CD8-positive, alpha-beta memory T cell (primary cell): ENCODE data around the gene GNE. TPM values are rescaled to one million over a fixed set of nuclear protein-coding genes. Genes with fewer than 3 reads are reported as not detected.

Experiments
- CTCF ChIA-PET: fragments of 350-600 bp; sonication (Branson Sonifier 250); formaldehyde crosslinking; loops from one replicate; lab custom pipeline; 2021; ENCODE audit warnings: antibody characterized with exemption; lab: Charles Lee
- POLR2A ChIA-PET: fragments of 350-600 bp; sonication (Branson Sonifier 250); formaldehyde crosslinking; loops from one replicate; lab custom pipeline; 2021; ENCODE audit warnings: antibody characterized with exemption; lab: Charles Lee
- DNase-seq, 5 donors: peaks; one replicate each; pipeline versions ENCODE4 v3.0.0 to v3.0.0-alpha.2; 2020 to 2022; ENCODE audit warnings: mixed read lengths in 1 of 5
- H3K27ac ChIP-seq: one replicate; pipeline ENCODE4 v1.7.0; 2013; ENCODE audit warnings: low read depth, mild to moderate bottlenecking, low read length, moderate library complexity
- H3K27me3 ChIP-seq: 2 replicates; pipeline ENCODE4 v1.7.0; 2013; ENCODE audit warnings: low read length, mild to moderate bottlenecking; ENCODE audit not compliant: insufficient read depth, poor library complexity, severe bottlenecking
- H3K36me3 ChIP-seq: 2 replicates; pipeline ENCODE4 v1.7.0; 2013; ENCODE audit warnings: mild to moderate bottlenecking, low read length, moderate library complexity; ENCODE audit not compliant: insufficient read depth
- H3K4me1 ChIP-seq: 2 replicates; pipeline ENCODE4 v1.7.0; 2013; ENCODE audit warnings: mild to moderate bottlenecking, low read length, moderate library complexity; ENCODE audit not compliant: insufficient read depth
- H3K4me3 ChIP-seq: 2 replicates; pipeline ENCODE4 v1.7.0; 2013; ENCODE audit warnings: mild to moderate bottlenecking, low read length
- H3K9me3 ChIP-seq: 2 replicates; pipeline ENCODE4 v1.7.0; 2013; ENCODE audit warnings: mild to moderate bottlenecking, low read length
- H3K27ac Mint-ChIP-seq, 8 donors: one replicate each; pipeline ENCODE4 v1.8.0; 2020 to 2021; ENCODE audit warnings: mixed read lengths in 8 of 8, mild to moderate bottlenecking in 6 of 8, inconsistent platforms in 3 of 8, moderate library complexity in 3 of 8
- H3K27me3 Mint-ChIP-seq, 2 donors: one replicate each; pipeline ENCODE4 v1.8.0; 2020 to 2021; ENCODE audit warnings: mixed read lengths in 2 of 2, mild to moderate bottlenecking in 1 of 2, moderate library complexity in 1 of 2
- H3K36me3 Mint-ChIP-seq, 3 donors: one replicate each; pipeline ENCODE4 v1.8.0; 2020 to 2021; ENCODE audit warnings: mixed read lengths in 3 of 3, inconsistent platforms in 1 of 3, mild to moderate bottlenecking in 1 of 3
- H3K4me1 Mint-ChIP-seq, 3 donors: one replicate each; pipeline ENCODE4 v1.8.0; 2020 to 2021; ENCODE audit warnings: mixed read lengths in 3 of 3, inconsistent platforms in 1 of 3, mild to moderate bottlenecking in 1 of 3
- H3K4me3 Mint-ChIP-seq, 7 donors: one replicate each; pipeline ENCODE4 v1.8.0; 2020 to 2021; ENCODE audit warnings: mixed read lengths in 7 of 7, mild to moderate bottlenecking in 6 of 7, moderate library complexity in 4 of 7, inconsistent platforms in 2 of 7
- H3K9me3 Mint-ChIP-seq, 5 donors: one replicate each; pipeline ENCODE4 v1.8.0; 2020 to 2022; ENCODE audit warnings: mixed read lengths in 5 of 5, mild to moderate bottlenecking in 3 of 5, moderate library complexity in 2 of 5, inconsistent platforms in 1 of 5
- polyA plus RNA-seq: library from polyadenylated mRNA; unstranded; fragments of 300-500 nt; fragmentation: Illumina TruSeq; gene quantifications from one replicate; pipeline ENCODE4 v1.2.3, GENCODE V29; 2021
- total RNA-seq, 2 experiments: library from RNA; stranded (reverse); gene quantifications; one replicate each; pipeline ENCODE4 v1.2.3, GENCODE V29; 2021

GNE gene
- total and polyA plus RNA-seq, 3 experiments from 2014 or later: 5.8 to 12.7 (median 11.6) TPM

DNA sequence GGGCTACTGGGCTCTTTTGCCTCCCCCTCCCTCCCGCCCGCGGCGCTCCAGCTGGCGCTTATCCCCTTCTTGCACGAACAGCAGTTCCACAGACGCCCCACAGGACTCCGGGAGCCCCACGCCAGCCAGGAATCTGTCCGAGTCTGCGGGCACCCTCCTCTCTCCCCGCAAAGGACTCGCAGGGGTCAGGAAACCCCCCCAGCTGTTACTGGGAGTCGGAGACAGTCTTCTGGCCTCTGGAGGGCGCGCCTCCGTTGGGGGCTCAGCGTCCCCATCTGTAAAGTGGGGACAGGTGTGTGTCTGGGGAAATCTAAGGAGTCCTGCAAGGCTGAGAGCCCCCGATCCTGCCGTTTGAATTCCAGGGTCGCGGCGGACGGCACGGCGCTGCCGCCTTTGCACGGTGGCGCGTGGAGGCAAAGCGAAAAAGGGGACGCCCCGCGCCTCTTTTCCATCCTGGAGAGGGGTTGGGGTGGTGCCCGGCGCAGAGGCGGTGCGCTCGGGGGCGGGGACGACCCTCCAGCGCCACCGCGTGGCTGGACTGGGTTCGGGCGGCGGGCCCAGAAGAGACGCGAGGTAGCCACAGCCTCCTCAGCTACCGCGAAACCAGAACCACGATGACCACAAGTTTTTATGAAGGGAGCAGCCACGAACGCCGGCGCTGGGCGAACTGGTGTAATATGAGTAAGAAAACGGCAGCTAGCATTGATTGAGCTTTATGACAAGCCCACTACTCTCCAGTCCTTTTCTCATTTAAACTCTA, 91.9 kb downstream of the GNE start:
- peak overlapping the region in 7 of 8 donors; percentile 30 to 92 (median 69) for H3K27ac Mint-ChIP-seq

DNA sequence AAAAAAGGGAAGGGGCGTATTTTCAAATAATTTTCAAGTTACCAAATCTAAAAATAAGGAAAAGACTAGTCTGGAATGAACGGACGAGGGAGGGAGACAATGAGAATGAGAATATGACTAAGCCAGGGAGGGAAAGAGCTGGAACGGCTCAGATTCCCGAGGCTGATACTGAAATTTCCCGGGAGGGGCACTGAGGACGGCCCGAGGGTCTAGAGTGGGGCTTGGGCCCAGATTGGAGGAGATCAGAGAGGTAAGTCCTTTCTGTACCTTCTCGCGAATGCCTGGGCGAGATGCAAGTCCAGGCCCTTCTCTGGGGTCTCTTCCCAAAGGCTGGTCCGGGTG, 92.5 kb downstream of the GNE start:
- H3K4me3 Mint-ChIP-seq: peak overlapping the region in 5 of 7 donors; percentile 15 to 60 (median 41)

More for the DNA sequence above, 91.9 kb downstream of the GNE start:
- peaks cover 6 to 21% (median 12%) of the 10 kb centered on the region in 3 donors for H3K4me1 Mint-ChIP-seq
- no peaks in the 10 kb centered on the region for H3K27me3 ChIP-seq
- H3K36me3 Mint-ChIP-seq: peaks cover 0 to 17% (median 3%) of the 10 kb centered on the region in 3 donors
- POLR2A ChIA-PET: interaction anchor here (0.6 to 1.6 kb wide), 6 partner anchors 15 to 89 kb away, joined by 3 to 7 read pairs (median 5); partner anchors contain the start of gene CLTA
- H3K4me1 ChIP-seq: no peaks in the 10 kb centered on the region
- no peaks in the 10 kb centered on the region for H3K9me3 ChIP-seq
- H3K27ac ChIP-seq: no peak overlapping the region
- peak overlapping the region; percentile 60 to 90 (median 81) for H3K4me3 Mint-ChIP-seq
- no peaks in the 10 kb centered on the region for H3K9me3 Mint-ChIP-seq
- peak; percentile 77 to 82 (median 79) for DNase-seq
- H3K36me3 ChIP-seq: no peaks in the 10 kb centered on the region
- CTCF ChIA-PET: interaction anchor here (0.7 to 14.4 kb wide), 32 partner anchors 8 to 203 kb away, joined by 3 to 278 read pairs (median 5); partner anchors contain the start of genes CLTA and GLIPR2
- H3K4me3 ChIP-seq: peak overlapping the region; percentile 64
- peaks cover 0 to 3% of the 10 kb centered on the region in 2 donors for H3K27me3 Mint-ChIP-seq

DNA sequence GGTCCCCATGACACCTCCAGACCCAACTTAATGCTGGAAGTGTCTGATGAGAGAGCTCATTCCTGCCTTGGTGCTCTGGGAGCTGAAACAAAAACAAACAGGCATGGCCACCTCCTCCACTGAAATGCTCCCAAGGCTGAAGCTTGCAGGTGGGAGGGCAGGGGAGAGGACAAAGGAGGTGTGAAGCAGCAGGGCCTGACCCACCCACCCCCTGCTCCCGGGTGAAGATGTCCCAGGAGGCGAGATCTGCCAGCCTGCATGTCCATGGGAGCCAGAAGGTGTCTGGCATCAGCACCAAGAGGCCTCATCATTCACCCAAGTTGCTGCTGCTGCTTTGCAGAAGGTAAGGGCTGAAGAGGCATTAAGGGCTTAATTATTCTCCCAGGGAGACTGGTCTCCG, 93.3 kb downstream of the GNE start:
- peaks cover 6 to 21% (median 19%) of the 10 kb centered on the region in 3 donors for H3K4me1 Mint-ChIP-seq
- peaks cover 0 to 5% of the 10 kb centered on the region in 2 donors for H3K27me3 Mint-ChIP-seq
- Histone ChIP-seq H3K27ac (no peak overlapping the region), H3K36me3 (no peaks in the 10 kb centered on the region), H3K27me3 (no peaks in the 10 kb centered on the region), H3K4me1 (no peaks in the 10 kb centered on the region), H3K4me3 (no peak overlapping the region), H3K9me3 (no peaks in the 10 kb centered on the region)
- no peak for DNase-seq
- H3K4me3 Mint-ChIP-seq: peak overlapping the region in 5 of 7 donors; percentile 41 to 69 (median 49)
- ChIA-PET POLR2A (no interaction called here), CTCF (interaction anchor here (1.6 to 14.4 kb wide), 7 partner anchors 10 to 157 kb away, joined by 6 to 278 read pairs (median 28); partner anchors contain the start of gene GLIPR2)
- peak overlapping the region in 4 of 8 donors; percentile 12 to 82 (median 58) for H3K27ac Mint-ChIP-seq
- peaks cover 0 to 27% (median 8%) of the 10 kb centered on the region in 3 donors for H3K36me3 Mint-ChIP-seq
- no peaks in the 10 kb centered on the region for H3K9me3 Mint-ChIP-seq

More for the DNA sequence above, 92.5 kb downstream of the GNE start:
- no peaks in the 10 kb centered on the region for H3K9me3 Mint-ChIP-seq
- ChIA-PET POLR2A (interaction anchor here (0.7 to 1.6 kb wide), 3 partner anchors 27 to 64 kb away, joined by 5 to 7 read pairs (median 5); no protein-coding TSS in a partner anchor), CTCF (interaction anchor here (1.4 to 14.4 kb wide), 16 partner anchors 11 to 122 kb away, joined by 3 to 278 read pairs (median 12); partner anchors contain the start of genes CLTA and GLIPR2)
- H3K36me3 ChIP-seq: no peaks in the 10 kb centered on the region
- H3K27ac ChIP-seq: no peak overlapping the region
- no peaks in the 10 kb centered on the region for H3K4me1 ChIP-seq
- no peaks in the 10 kb centered on the region for H3K9me3 ChIP-seq
- no peaks in the 10 kb centered on the region for H3K27me3 ChIP-seq
- H3K36me3 Mint-ChIP-seq: peaks cover 0 to 23% (median 4%) of the 10 kb centered on the region in 3 donors
- H3K27me3 Mint-ChIP-seq: peaks cover 0 to 5% of the 10 kb centered on the region in 2 donors
- H3K27ac Mint-ChIP-seq: peak overlapping the region in 3 of 8 donors; percentile 35 to 79 (median 56)
- no peak for DNase-seq
- H3K4me3 ChIP-seq: no peak overlapping the region
- peaks cover 6 to 21% (median 16%) of the 10 kb centered on the region in 3 donors for H3K4me1 Mint-ChIP-seq

Other genes with a start within 250 kb of the GNE start
- 1 to 10 TPM; 3.7 to 4.3 TPM for gene RECK, start 221.5 kb downstream of the GNE start, total RNA-seq
- gene RECK, start 221.5 kb downstream of the GNE start, polyA plus RNA-seq: 15.0 TPM
- 10 to 100 TPM; 17.1 to 17.5 TPM for gene GLIPR2, start 121.7 kb downstream of the GNE start, total RNA-seq
- gene GLIPR2, start 121.7 kb downstream of the GNE start, polyA plus RNA-seq: 139 TPM
- gene CCIN, start 89.1 kb downstream of the GNE start, total RNA-seq: not detected
- gene CCIN, start 89.1 kb downstream of the GNE start, polyA plus RNA-seq: 0.14 TPM
- 100 to 1,000 TPM; 185 to 186 TPM for gene CLTA, start 67.5 kb downstream of the GNE start, total RNA-seq
- gene CLTA, start 67.5 kb downstream of the GNE start, polyA plus RNA-seq: 77.6 TPM
- gene RNF38, start 141.8 kb upstream of the GNE start, total RNA-seq: 10 to 100 TPM; 40.0 to 43.3 TPM
- gene RNF38, start 141.8 kb upstream of the GNE start, polyA plus RNA-seq: 20.9 TPM